ENCODE results near the gene ITPRIP. TPM values are rescaled to one million over a fixed set of nuclear protein-coding genes. Genes with fewer than 3 reads are reported as not detected.
A peak's percentile ranks its signal among the peaks of the same experiment; 100 is the strongest.

ITPRIP gene
- polyA plus RNA-seq, 1 experiment: 33.6 TPM

DNA sequence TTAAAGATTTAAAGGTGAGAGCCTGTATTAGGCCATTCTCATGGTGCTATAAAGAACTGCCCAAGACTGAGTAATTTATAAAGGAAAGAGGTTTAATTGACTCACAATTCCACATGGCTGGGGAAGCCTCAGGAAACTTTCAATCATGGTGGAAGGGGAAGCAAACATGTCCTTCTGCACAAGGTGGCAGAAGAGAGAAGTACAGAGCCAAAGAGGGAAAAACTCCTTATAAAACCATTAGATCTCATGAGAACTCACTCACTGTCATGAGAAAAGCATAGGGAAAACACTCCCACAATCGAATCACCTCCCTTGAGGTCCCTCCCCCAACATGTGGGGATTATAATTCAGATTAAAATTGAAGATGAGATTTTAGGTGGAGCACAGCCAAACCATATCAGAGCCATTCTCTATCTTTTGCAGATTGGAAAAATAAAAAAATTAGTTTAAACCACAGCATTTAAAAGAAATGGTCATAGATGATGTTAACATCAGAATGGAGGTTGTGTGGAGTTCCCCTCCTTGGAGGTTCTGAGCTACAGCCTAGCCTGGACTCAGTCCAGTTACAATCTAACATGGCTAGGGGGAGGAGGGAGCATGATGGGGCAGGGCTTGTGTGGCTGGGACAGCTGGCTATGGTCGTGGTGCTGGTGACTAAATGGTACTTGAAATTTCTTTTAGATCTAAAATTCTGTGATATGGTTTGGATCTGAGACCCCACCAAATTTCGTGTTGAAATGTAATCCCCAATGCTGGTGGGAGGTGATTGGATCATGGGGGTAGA is 36.2 kb downstream of the ITPRIP start:
- TF ChIP-seq, protein P1, sequence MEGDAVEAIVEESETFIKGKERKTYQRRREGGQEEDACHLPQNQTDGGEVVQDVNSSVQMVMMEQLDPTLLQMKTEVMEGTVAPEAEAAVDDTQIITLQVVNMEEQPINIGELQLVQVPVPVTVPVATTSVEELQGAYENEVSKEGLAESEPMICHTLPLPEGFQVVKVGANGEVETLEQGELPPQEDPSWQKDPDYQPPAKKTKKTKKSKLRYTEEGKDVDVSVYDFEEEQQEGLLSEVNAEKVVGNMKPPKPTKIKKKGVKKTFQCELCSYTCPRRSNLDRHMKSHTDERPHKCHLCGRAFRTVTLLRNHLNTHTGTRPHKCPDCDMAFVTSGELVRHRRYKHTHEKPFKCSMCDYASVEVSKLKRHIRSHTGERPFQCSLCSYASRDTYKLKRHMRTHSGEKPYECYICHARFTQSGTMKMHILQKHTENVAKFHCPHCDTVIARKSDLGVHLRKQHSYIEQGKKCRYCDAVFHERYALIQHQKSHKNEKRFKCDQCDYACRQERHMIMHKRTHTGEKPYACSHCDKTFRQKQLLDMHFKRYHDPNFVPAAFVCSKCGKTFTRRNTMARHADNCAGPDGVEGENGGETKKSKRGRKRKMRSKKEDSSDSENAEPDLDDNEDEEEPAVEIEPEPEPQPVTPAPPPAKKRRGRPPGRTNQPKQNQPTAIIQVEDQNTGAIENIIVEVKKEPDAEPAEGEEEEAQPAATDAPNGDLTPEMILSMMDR (IDR thresholded peaks at IDR 0.05; ENCODE audit: insufficient read depth, low read depth, low read length): no peak
- H3K36me3 ChIP-seq (ENCODE audit: control insufficient read depth, insufficient read depth, low read length): no peaks in the 10 kb centered on the region
- H3K27me3 ChIP-seq (ENCODE audit: control insufficient read depth, insufficient read depth, low read length): no peaks in the 10 kb centered on the region
- no peak for DNase-seq (ENCODE audit: low read depth)
- H3K4me3 ChIP-seq (ENCODE audit: low read depth, low read length): no peak overlapping the region
- ChIA-PET POLR2A (no interaction called here), CTCF (interaction anchor here (0.7 to 6.9 kb wide), 5 partner anchors 9 to 51 kb away, joined by 3 to 101 read pairs (median 7); partner anchors contain the start of genes CFAP58 and ITPRIP)

DNA sequence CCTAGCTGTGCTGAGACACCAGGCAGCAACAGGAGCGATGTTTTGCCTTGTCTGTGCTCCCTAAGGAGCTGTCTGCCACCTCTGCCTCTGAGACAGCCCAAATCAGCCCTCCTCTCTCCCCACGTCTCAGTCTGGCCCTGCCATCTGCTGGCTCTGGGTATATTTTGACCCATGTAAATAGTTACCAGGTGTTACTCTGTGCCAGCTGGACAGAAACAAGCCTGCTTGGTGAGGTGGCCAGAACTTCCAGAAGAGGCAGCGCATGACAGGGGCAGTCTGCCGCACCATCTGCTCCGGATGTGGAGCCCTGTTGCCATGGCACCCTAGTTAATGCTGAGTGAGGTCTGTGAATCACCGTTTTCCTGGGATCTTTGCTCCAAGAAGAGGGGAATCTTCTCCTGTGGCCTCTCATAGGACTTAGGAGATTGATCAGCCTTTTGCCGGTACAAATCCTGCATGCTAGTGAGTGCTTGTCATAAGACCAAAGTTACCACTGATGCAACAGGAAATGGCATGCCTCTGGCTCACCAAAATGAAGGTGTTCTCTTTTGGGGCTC is 37.5 kb downstream of the ITPRIP start:
- DNase-seq (ENCODE audit: low read depth): peak; percentile 94
- ChIA-PET POLR2A (interaction anchor here (0.7 kb wide), 1 partner anchor 37 kb away, joined by 4 read pairs; the partner anchor contains the start of gene ITPRIP), CTCF (interaction anchor here (0.9 to 2.3 kb wide), 10 partner anchors 9 to 50 kb away, joined by 3 to 9 read pairs (median 5); no protein-coding TSS in a partner anchor)
- Histone ChIP-seq H3K27me3 (ENCODE audit: control insufficient read depth, insufficient read depth, low read length) (no peaks in the 10 kb centered on the region), H3K36me3 (ENCODE audit: control insufficient read depth, insufficient read depth, low read length) (no peaks in the 10 kb centered on the region), H3K4me3 (ENCODE audit: low read depth, low read length) (no peak overlapping the region)
- TF ChIP-seq, protein P1 (IDR thresholded peaks at IDR 0.05; ENCODE audit: insufficient read depth, low read depth, low read length): no peak

DNA sequence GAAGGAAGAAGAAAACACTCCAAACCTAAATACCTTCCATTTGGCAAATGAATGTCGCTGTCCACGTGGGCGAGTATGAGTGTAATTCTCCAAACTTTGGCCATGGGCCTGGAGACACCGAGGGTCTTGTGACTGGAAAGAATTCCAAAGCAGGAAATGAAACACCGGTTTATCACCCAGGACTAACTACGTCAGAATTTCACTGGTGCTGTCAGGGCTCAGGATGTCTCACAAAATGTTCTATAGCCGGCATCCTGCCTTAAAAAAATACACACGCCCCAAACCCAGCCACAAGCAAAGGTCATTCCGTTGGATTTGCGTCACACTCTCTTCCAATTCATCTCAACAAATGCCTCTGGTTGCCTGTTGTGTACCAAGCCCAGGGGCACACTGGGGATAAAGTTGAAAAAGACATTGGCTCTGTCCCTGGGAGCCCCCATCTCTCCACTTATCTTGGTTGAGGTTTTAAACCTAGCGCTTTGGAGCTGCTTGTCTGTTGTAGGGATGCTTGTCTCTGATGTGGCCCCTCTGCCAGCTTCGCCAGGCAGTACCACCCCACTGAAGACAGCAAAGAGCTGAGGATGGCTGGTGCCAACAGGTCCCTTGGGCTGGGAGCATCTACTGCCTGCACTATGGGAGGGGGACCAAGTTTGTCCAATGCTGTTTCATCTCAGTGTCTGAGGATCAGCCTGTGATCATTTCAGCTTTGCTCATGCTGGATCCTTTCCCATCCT is 38.1 kb downstream of the ITPRIP start:
- DNase-seq (ENCODE audit: low read depth): peak; percentile 95
- Histone ChIP-seq H3K27me3 (ENCODE audit: control insufficient read depth, insufficient read depth, low read length) (no peaks in the 10 kb centered on the region), H3K36me3 (ENCODE audit: control insufficient read depth, insufficient read depth, low read length) (no peaks in the 10 kb centered on the region), H3K4me3 (ENCODE audit: low read depth, low read length) (no peak overlapping the region)
- POLR2A ChIA-PET: interaction anchor here (0.7 kb wide), 1 partner anchor 38 kb away, joined by 4 read pairs; the partner anchor contains the start of gene ITPRIP
- CTCF ChIA-PET: interaction anchor here (0.9 to 2.3 kb wide), 13 partner anchors 8 to 54 kb away, joined by 3 to 11 read pairs (median 5); partner anchors contain the start of genes CFAP58 and ITPRIP
- TF ChIP-seq, protein P1 (IDR thresholded peaks at IDR 0.05; ENCODE audit: insufficient read depth, low read depth, low read length): no peak

DNA sequence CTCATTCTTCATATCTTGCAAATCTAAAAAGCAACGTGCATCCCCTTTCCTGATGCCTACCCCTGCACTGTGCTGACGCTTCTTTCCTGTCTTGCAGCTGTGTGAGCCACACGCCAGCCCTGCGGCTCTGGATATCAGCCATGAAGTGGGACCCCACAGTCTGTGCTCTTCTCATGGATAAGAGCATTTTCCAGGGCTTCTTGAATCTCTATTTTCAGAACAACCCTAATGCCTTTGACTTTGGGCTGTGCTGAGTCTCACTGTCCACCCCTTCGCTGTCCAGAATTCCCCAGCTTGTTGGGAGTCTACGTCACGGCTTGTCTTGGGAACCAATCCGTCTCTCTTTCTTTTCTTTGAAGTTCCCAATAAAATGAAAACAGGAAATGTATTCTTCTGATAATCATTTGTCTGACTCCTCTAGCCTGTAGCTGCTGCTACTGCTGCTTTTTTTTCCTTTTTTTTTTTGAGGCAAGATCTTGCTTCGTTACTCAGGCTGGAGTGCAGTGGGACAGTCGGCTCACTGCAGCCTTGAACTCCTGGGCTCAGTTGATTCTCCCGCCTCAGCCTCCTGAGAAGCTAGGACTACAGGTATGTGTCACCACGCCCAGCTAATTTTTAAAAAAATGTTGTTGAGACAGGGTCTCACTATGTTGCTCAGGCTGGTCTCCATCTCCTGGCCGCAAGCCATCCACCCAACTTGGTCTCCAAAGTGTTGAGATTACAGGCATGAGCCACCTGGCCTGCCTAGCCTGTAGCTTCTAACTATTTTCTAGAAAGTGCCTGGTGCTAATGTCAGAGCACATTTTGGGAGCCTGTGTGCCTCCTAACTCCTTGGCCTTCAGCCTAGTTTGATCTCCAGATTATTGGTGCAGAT is 39.0 kb downstream of the ITPRIP start:
- no peaks in the 10 kb centered on the region for H3K36me3 ChIP-seq (ENCODE audit: control insufficient read depth, insufficient read depth, low read length)
- H3K27me3 ChIP-seq (ENCODE audit: control insufficient read depth, insufficient read depth, low read length): no peaks in the 10 kb centered on the region
- CTCF ChIA-PET: interaction anchor here (0.9 to 2.3 kb wide), 12 partner anchors 8 to 55 kb away, joined by 3 to 11 read pairs (median 4); partner anchors contain the start of genes CFAP58 and ITPRIP
- POLR2A ChIA-PET: interaction anchor here (0.6 kb wide), 1 partner anchor 29 kb away, joined by 8 read pairs; no protein-coding TSS in a partner anchor
- TF ChIP-seq, protein P1 (IDR thresholded peaks at IDR 0.05; ENCODE audit: insufficient read depth, low read depth, low read length): no peak
- H3K4me3 ChIP-seq (ENCODE audit: low read depth, low read length): no peak overlapping the region
- peak; percentile 36 for DNase-seq (ENCODE audit: low read depth)

Measured in BJ (cell line).